Globus pallidus (tissue), 1 donor: ENCODE measurements around the gene PLA2G2F.

Experiments
- DNase-seq: peaks from one replicate; pipeline ENCODE4 v3.0.0-alpha.2; 2015; ENCODE audit warnings: low spot score

The PLA2G2F gene

DNA sequence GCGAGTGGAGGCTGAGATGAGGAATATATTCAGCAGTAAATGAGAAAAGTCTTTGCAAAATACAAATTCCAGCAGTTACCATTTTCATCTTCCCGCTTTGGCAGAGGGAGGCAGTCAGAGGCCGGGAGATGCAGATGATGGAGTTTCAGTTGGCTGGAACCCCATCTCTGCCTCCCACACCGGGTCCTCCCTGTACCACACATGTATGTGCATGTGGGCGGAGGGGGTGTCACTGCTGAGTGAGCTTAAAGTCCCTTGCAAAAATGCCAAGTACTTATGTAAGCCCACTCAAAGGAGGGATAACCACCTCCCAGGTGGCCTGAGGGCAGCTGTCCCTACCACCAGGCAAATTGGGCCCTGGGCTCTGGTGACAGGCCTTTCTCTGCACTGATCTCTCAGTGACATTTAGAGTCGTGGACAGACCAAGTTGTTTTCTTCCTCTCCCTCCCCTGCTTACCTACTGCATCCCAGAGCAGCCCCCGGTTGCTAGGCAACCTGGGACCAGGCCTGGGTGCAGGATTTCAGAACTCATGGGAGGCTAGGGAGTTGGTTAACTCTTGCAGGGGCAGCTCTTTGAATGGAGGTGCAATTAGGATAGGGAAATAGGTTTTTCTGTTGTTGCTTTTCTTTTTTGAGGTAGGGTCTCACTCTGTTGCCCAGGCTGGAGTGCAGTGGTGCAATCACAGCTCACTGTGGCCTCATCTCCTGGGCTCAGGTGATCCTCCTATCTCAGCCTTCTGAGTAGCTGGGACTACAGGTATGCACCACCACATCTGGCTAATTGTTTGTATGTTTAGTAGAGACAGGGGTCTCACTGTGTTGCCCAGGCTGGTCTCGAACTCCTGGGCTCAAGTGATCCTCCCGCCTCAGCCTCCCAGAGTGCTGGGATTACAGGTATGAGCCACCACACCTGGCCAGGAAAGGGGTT lies 29.7 kb downstream of the PLA2G2F start:
- no peak for DNase-seq

DNA sequence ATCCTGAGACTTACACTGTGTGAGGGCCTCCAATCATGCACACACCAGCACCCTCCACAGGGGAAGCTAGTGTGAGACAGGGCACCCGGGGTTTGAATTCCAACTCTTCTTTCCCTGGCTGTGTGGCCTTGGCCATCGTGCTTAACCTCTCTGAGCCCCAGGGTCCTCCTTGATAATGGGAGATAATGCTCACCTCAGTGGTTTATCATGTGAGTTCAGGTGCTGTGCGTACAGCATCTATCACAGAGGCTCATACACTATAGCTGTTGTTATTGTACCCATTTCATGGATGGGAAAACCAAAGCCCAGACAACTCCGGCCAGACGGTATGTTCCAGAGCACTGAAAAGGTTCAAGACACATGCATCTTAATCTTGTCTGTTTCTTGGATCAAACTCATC lies 30.8 kb downstream of the PLA2G2F start:
- DNase-seq = no peak

DNA sequence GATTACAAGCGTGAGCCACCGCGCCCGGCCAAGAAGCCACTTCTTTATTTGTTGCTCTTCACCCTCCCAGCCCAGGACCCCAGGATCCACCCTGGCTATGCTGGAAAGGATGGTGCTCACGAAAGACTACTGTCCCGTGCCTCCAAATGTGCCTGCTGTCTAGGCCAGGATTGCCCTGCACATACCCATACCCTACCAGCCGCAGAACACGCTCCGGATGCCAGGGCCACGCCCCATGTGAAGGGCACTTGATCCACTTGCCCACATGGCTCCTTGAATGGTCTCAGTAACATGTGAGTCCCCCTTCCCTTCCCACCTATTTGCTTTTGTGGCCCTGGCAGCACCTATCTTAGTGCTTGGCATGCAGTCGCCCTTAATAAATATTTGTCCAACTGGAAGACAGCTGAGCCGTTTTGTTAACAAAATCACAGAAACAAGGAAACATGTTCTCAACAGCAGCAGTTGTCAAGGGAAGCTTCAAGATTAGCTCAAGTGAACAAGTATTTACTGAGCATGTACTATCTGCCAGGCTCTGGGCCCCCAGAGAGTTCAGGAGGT lies 33.0 kb downstream of the PLA2G2F start:
- DNase-seq = no peak

DNA sequence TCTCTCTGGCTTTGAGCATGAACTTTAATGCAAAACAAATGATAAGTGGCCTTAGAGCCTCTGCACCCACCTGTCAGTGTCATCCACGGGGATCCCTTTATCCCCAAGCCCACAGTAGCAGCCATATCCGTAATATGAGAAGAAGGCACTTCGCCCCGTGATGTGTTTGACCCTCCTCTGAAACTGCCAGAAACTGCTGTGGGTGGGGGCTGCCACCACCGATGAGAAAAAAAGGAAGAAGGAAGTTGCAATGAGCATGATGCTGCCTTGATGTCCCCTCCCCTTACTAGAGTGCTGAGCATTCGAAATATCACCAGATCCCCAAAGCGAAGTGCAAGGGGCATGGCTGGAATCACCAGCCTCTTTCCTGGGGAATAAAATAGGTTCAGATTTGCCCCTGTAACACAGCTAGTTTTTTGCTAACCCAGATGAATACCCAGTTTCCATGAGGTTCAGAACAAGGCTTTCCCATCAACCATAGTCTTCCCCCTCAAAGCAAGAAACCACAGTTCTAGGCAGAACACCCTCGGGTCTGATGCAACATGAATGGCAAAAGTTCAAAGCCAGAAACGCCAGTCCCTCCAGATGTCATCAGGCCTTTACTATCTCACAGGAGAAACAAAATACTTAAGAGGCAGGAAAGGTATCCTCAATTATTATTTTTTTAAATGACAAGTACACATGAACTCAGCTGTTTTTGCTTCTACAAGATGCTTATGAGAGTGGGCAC lies 36.0 kb downstream of the PLA2G2F start:
- DNase-seq = no peak

GRCh38 chr1:20178634-20179370 lies 39.7 kb downstream of the PLA2G2F start:
- no peak for DNase-seq

DNA sequence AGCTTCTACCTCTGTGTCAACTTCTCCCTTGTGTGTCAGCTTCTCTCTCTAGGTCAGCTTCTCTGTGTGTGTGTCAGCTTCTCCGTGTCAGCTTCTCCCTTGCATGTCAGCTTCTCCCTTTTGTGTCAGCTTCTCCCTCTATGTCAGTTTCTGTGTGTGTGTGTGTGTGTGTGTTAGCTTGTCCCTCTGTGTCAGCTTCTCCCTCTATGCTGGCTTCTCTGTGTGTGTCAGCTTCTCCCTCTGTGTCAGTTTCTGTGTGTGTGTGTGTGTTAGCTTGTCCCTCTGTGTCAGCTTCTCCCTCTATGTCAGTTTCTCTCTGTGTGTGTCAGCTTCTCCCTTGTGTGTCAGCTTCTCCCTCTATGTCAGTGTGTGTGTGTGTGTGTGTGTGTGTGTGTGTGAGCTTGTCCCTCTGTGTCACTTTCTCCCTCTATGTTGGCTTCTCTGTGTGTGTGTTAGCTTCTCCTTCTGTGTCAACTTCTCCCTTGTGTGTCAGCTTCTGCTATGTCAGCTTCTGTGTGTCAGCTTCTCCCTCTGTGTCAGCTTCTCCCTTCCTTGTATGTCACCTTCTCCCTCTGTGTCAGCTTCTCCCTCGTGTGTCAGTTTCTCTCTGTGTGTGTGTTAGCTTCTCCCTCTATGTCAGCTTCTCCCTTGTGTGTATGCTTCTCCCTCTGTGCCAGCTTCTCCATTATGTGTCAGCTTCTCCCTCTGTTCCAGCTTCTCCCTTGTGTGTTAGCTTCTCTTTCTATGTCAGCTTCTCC lies 40.4 kb downstream of the PLA2G2F start:
- no peak for DNase-seq

DNA sequence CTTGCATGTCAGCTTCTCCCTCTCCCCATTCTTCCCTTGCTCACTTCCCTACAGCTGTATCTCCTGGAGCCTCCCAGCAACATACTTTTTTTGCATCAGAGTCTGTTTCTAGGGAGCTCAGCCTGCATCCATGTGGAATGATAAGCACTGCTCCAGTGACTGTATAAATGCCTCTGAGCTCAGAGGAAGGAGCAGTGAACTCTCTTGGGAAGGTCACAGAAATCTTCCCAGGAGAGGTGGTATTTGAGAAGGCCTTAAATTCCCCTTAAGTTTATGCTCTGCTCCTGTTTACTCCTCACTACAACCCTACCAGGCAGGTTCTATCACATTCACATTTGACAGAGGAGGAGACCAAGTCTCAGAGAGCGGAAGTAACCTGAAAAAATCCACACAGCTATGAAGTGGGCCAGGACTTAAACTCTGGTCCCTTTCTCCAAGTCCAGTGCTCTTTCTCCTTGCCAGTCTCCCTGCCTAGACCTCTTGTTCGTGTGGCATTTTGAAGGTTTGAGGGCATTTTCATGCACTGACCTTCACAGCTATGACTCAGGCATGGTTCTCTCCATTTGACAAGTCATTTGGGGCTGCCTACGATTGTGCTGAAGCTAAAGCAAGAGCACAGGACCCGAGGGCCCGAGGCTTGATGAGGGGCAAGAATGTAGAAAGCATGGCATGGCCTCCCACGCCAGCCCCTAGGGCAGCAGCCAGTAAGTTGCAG lies 41.2 kb downstream of the PLA2G2F start:
- DNase-seq = no peak

GRCh38 chr1:20180844-20181207 lies 41.7 kb downstream of the PLA2G2F start:
- no peak for DNase-seq

DNA sequence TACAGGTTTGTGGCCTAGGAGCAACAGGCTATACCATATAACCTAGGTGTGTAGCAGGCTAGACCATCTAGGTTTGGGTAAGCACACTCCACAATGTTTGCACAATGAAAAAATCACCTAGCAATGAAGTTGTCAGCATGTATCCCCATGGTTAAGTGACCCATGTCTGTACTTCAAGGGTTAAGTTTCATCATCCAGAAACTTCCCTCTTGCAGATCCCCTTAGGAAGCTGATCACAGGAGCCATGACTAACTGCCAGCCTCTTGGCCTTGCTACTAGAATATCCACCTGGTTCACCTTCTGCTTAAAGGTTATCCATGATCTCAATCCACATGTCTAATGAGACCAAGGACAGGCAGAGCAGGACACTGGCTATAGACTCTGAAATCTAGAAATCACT lies 43.3 kb downstream of the PLA2G2F start:
- DNase-seq = no peak

GRCh38 chr1:20183035-20183434 lies 43.9 kb downstream of the PLA2G2F start:
- no peak for DNase-seq

GRCh38 chr1:20183616-20184271 lies 44.6 kb downstream of the PLA2G2F start:
- DNase-seq = no peak

DNA sequence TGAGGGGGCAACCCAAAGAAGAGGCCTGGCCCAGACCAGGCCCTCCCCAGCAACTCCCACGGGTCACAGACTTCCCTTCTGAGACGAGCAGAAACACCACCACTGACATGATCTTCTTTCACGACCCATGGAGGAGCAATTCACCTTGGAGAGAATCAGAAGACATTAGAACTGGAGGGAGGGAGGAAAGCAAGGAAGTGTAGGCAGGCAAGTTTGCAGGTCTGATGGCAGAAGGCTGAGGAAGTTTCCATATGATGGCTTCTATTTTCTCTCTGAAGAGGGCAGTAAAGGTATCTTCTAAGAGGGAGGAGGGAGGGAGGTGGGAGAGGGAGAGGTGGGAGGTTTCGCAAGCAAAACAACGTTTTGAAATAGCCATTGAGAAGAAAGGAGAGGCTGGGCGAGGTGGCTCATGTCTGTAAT lies 45.4 kb downstream of the PLA2G2F start:
- no peak for DNase-seq

DNA sequence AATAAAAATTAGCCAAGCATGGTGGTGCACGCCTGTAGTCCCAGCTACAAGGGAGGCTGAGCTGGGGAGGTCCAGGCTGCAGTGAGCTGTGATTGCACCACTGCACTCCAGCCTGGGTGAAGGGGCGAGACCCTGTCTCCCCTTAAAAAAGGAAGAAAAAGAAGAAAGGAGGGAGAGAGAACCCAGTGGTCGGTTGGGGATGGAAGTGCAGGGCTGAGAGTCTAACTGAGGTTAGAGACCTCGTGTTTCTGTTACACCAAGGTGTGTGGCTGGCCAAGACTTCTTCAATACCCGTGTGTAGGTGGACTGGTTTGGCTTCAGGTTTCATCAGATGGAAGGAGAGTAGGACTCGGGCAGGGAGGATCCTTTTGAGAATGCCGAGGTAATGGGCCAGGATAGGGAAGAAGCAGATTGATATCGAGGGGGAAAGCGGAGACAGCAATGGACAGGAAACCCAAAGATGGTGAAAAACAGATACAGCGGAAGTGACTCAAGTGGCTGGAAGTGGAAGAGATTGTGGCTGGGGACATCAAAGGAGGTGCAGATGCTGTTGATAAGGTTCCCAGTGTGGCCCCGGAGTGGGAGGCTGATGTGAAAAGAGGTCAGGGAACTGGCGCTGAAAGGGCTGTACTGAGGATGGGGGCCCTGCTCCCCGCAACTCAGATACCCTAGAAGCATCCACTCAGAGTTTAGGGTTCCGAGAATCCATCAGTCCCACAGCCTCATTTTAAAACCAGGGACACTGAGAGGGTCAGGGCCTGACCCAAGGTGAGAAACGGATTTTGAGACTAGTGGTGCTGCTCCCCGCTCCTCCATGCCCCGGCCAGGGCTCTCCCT lies 46.1 kb downstream of the PLA2G2F start:
- DNase-seq = no peak

- DNase-seq = no peak
Observed at GRCh38 chr1:20185834-20186782, 47.0 kb downstream of the PLA2G2F start, which contains the start of the genes PLA2G2C and UBXN10. TSS of gene PLA2G2C (minus strand) at chr1:20186518. CDS start at chr1:20177363, 9,155 bp downstream. TSS of gene UBXN10 (plus strand) at chr1:20186096. CDS start at chr1:20190562, 4,466 bp downstream.

DNA sequence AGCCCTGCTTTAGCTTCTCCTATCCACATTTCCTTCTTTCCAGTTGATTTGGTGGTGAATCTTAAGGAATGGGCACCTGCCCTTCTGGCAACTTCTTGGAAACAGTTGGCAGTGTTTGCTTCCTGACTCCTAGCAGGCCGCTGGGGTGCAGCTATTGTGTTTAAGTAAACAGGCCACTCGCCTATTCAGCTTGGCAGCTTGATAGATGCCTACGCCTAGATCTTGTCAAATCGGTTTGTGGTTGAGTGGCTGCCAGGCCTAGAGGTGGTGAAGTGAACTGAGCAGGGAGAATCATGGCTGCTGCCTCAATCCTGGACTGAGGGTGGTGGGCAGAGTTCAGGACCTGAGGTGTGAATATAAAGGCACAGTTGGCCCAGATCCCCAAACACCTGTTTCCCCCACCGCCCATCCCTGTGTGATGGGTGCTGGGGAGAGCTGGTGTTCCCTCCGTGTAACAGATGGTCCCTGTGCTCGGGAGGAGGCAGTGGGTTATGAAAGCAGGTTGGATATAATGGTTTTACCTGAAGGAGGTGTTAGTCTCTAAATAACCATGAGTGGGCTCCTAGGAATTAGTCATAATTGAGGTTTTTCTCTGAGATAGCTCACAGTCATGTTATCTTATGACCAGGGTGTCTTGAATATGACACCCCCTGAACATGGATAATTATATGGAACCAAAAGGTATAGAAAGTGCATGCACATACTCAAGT lies 48.1 kb downstream of the PLA2G2F start:
- no peak for DNase-seq

- DNase-seq = no peak
Observed at GRCh38 chr1:20187813-20188454, 48.8 kb downstream of the PLA2G2F start.

DNA sequence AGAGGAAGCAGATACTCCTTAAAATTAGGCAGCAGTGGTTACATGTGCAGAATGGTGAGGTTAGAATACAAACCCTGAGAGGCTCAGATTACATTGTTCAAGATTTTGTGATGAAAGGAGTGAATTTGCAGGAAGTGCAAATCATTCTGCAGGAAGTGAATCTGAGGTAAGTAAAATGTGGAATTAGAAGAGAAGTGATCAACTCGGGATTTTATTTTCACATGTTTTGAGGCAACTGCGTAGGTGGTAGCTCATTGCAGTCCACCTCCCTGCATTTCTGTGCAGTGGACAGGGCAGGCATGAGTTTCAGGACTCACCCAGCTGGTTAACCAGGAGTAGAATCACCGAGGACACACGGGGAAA lies 49.3 kb downstream of the PLA2G2F start:
- DNase-seq = no peak
